Measurements from ENCODE around the gene SMIM3.
"Not testable (repeated sequence)": the region's sequence is repeated elsewhere in the genome, so short reads cannot be mapped to it uniquely, and the experiment has no call there.

SMIM3 gene

DNA sequence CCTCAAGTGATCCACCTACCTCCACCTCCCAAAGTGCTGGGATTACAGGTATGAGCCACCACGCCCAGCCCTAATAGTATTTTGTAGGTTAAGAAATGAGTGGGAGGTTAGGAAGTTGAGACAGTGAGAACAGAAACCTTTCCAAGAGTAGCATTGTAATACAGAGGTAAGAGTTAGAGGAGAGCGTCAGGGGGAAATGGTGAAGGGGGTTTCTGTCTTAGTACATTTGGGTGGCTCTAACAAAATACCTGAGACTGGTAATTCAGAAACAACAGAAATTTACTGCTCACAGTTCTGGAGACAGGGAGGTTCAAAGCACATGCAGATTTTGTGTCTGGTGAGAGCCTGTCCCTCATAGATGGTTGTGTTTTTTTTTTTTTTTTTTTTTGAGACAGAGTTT, 18.8 kb downstream of the SMIM3 start:
- no peak overlapping the region for H3K27ac ChIP-seq (ENCODE audit: low read depth, low read length)
- no peaks in the 10 kb centered on the region for H3K27me3 ChIP-seq (ENCODE audit: insufficient read depth, low read length)
- H3K9ac ChIP-seq (ENCODE audit: low read depth, low read length): no peak overlapping the region
- H3K4me3 ChIP-seq (ENCODE audit: low read length): no peak overlapping the region
- H3K4me1 ChIP-seq (ENCODE audit: insufficient read depth, low read length): peaks cover 3% of the 10 kb centered on the region; the same call in 1 of the 2 replicates
- H3K36me3 ChIP-seq (ENCODE audit: insufficient read depth, low read length): peaks cover 18% of the 10 kb centered on the region; the same call in 1 of the 2 replicates
- WGBS: 89% methylated on average over 2 of the region's 2 CpGs
- H3K9me3 ChIP-seq (ENCODE audit: insufficient read depth, low read depth, low read length): no peaks in the 10 kb centered on the region

DNA sequence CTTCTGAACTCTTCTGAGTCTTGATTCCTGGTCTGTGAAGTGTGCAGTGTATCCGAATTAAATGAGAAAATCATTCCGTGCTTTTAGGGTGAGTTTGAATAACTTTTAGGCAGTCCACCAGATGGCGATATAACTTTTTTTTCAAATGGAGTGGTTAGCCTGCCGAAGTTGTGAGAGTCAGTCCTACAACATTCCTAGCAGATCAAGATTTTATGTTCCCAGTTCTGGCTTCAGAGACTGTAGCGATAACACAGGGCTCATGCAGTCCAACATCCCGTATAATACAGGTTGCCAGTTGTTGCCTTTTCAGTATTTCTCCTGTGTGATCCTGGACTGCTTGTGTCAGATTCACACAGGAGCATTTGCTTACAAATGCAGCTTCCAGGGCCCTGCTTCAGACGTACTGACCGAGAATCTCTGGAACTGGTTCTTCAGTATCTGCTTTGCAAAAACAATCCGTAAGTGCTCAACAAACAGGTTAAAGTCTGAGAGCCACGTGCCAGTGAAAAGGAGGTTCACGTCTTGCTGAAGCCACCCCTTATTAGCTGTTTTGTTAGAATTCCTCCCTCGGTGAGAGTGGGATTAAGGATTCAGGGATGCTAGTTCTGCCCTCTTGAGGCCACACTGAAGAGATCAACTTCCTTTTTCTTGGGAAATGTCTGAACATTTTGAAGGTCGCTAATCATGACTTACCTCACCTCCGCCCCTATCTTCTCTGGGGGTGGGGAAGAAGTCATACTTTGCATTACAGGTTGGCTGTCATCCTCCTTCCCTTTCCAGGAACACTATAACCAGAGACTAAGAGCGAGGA, 22.8 kb downstream of the SMIM3 start:
- peak overlapping the region; percentile 33; the same call in 1 of the 2 replicates for H3K27ac ChIP-seq (ENCODE audit: low read depth, low read length)
- WGBS: 12% methylated on average over 13 of the region's 15 CpGs
- peak overlapping the region; percentile 61 for H3K9ac ChIP-seq (ENCODE audit: low read depth, low read length)

GRCh38 chr5:150804388-150804787, 25.8 kb downstream of the SMIM3 start:
- no peaks in the 10 kb centered on the region for H3K36me3 ChIP-seq (ENCODE audit: insufficient read depth, low read length)
- H3K9ac ChIP-seq (ENCODE audit: low read depth, low read length): no peak overlapping the region
- no peak overlapping the region for H3K27ac ChIP-seq (ENCODE audit: low read depth, low read length)
- H3K27me3 ChIP-seq (ENCODE audit: insufficient read depth, low read length): peaks cover 6% of the 10 kb centered on the region; the same call in 1 of the 2 replicates
- H3K4me3 ChIP-seq (ENCODE audit: low read length): no peak overlapping the region
- H3K4me1 ChIP-seq (ENCODE audit: insufficient read depth, low read length): peaks cover 3% of the 10 kb centered on the region; the same call in 1 of the 2 replicates
- 92% methylated on average over 6 of the region's 6 CpGs for WGBS
- peaks cover 13% of the 10 kb centered on the region; the same call in 1 of the 2 replicates for H3K9me3 ChIP-seq (ENCODE audit: insufficient read depth, low read depth, low read length)

More for the DNA sequence above, 22.8 kb downstream of the SMIM3 start:
- no peaks in the 10 kb centered on the region for H3K27me3 ChIP-seq (ENCODE audit: insufficient read depth, low read length)
- H3K4me1 ChIP-seq (ENCODE audit: insufficient read depth, low read length): peaks cover 3% of the 10 kb centered on the region; the same call in 1 of the 2 replicates
- H3K9me3 ChIP-seq (ENCODE audit: insufficient read depth, low read depth, low read length): peaks cover 9% of the 10 kb centered on the region; the same call in 1 of the 2 replicates
- H3K4me3 ChIP-seq (ENCODE audit: low read length): peak overlapping the region; percentile 67
- 0 out of 2 replicates have a peak, but pooled peaks cover 4% of the 10 kb centered on the region for H3K36me3 ChIP-seq (ENCODE audit: insufficient read depth, low read length)

DNA sequence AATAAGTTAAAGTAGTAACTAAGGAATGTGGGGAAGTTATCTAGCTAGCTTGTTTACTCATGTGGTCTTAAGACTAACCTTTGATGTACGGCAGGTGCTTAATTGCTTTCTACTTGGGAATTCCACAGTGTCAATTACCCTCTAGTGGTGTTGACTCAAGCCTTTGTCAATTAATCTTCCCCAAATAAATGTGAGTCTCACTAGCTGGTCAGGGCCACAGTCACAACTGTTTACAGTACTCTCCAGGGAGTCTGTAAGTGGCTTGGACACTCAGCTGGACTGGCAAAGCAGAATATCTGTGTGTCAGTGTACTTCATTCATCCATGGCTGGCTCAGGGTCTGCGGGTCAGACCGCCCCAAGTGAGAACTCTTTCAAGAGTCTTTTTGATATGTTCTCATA, 30.8 kb downstream of the SMIM3 start:
- peaks cover 9% of the 10 kb centered on the region; the same call in 1 of the 2 replicates for H3K9me3 ChIP-seq (ENCODE audit: insufficient read depth, low read depth, low read length)
- no peak overlapping the region for H3K4me3 ChIP-seq (ENCODE audit: low read length)
- no peak overlapping the region for H3K27ac ChIP-seq (ENCODE audit: low read depth, low read length)
- no peak overlapping the region for H3K9ac ChIP-seq (ENCODE audit: low read depth, low read length)
- peaks cover 6% of the 10 kb centered on the region; the same call in 1 of the 2 replicates for H3K27me3 ChIP-seq (ENCODE audit: insufficient read depth, low read length)
- 70% methylated on average over 3 of the region's 3 CpGs for WGBS
- H3K36me3 ChIP-seq (ENCODE audit: insufficient read depth, low read length): no peaks in the 10 kb centered on the region
- H3K4me1 ChIP-seq (ENCODE audit: insufficient read depth, low read length): no peaks in the 10 kb centered on the region

DNA sequence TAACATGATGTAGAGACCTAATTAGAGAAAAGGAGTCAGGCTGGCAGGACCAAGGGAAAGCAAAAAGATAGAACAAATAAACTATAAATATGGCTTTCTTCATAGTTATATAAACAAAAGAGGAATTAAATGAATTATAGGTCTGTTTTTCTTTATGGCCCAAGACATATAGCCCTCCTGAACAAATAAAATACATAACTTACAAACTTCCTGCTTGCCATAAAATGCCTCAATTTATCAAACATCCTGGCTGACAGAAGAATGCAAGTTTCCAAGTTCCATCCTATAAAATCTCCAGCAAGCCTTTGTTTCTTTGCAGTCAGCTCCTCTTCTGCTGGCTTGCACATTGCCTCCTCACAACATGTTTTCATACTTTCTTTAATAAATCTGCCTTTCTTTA, 36.5 kb downstream of the SMIM3 start:
- no peak overlapping the region for H3K27ac ChIP-seq (ENCODE audit: low read depth, low read length)
- no peaks in the 10 kb centered on the region for H3K36me3 ChIP-seq (ENCODE audit: insufficient read depth, low read length)
- no peak overlapping the region for H3K9ac ChIP-seq (ENCODE audit: low read depth, low read length)
- H3K27me3 ChIP-seq (ENCODE audit: insufficient read depth, low read length): no peaks in the 10 kb centered on the region
- no peaks in the 10 kb centered on the region; the same call in 1 of the 2 replicates for H3K9me3 ChIP-seq (ENCODE audit: insufficient read depth, low read depth, low read length)
- H3K4me1 ChIP-seq (ENCODE audit: insufficient read depth, low read length): no peaks in the 10 kb centered on the region; the same call in 1 of the 2 replicates
- H3K4me3 ChIP-seq (ENCODE audit: low read length): no peak overlapping the region

GRCh38 chr5:150816946-150817345, 38.4 kb downstream of the SMIM3 start:
- Histone ChIP-seq H3K4me3 (ENCODE audit: low read length) (no peak overlapping the region), H3K9me3 (ENCODE audit: insufficient read depth, low read depth, low read length) (peaks cover under 1% of the 10 kb centered on the region; the same call in 1 of the 2 replicates), H3K27ac (ENCODE audit: low read depth, low read length) (no peak overlapping the region), H3K4me1 (ENCODE audit: insufficient read depth, low read length) (no peaks in the 10 kb centered on the region; the same call in 1 of the 2 replicates), H3K36me3 (ENCODE audit: insufficient read depth, low read length) (no peaks in the 10 kb centered on the region), H3K9ac (ENCODE audit: low read depth, low read length) (no peak overlapping the region), H3K27me3 (ENCODE audit: insufficient read depth, low read length) (no peaks in the 10 kb centered on the region)
- WGBS: 74% methylated on average over 2 of the region's 2 CpGs

DNA sequence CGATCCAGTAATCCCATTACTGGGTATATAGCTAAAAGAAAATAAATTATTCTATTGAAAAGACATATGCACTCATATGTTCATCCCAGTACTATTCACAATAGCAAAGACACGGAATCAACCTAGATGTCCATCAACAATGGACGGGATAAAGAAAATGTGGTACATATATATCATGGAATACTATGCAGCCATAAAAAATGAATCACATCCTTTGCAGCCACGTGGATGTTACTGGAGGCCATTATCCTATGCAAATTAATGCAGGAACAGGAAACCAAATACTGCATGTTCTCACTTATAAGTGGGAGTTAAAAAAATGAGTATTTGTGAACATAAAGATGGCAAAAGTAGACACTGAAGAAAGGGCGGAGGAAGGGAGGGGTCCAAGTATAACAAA, 51.2 kb downstream of the SMIM3 start:
- no peaks in the 10 kb centered on the region for H3K36me3 ChIP-seq (ENCODE audit: insufficient read depth, low read length)
- no peaks in the 10 kb centered on the region for H3K27me3 ChIP-seq (ENCODE audit: insufficient read depth, low read length)
- 65% methylated on average over 3 of the region's 5 CpGs for WGBS
- no peak overlapping the region for H3K27ac ChIP-seq (ENCODE audit: low read depth, low read length)
- no peak overlapping the region for H3K4me3 ChIP-seq (ENCODE audit: low read length)
- no peak overlapping the region for H3K9ac ChIP-seq (ENCODE audit: low read depth, low read length)
- peaks cover 34% of the 10 kb centered on the region for H3K9me3 ChIP-seq (ENCODE audit: insufficient read depth, low read depth, low read length)
- no peaks in the 10 kb centered on the region for H3K4me1 ChIP-seq (ENCODE audit: insufficient read depth, low read length)

- WGBS: 92% methylated on average over 3 of the region's 3 CpGs
- peaks cover 34% of the 10 kb centered on the region for H3K9me3 ChIP-seq (ENCODE audit: insufficient read depth, low read depth, low read length)
- H3K27ac ChIP-seq (ENCODE audit: low read depth, low read length); H3K27me3 ChIP-seq (ENCODE audit: insufficient read depth, low read length); H3K4me3 ChIP-seq (ENCODE audit: low read length); H3K36me3 ChIP-seq (ENCODE audit: insufficient read depth, low read length); H3K9ac ChIP-seq (ENCODE audit: low read depth, low read length); H3K4me1 ChIP-seq (ENCODE audit: insufficient read depth, low read length): not testable (repeated sequence)
Observed at GRCh38 chr5:150831821-150832220, 53.3 kb downstream of the SMIM3 start.

- no peaks in the 10 kb centered on the region for H3K4me1 ChIP-seq (ENCODE audit: insufficient read depth, low read length)
- WGBS: 96% methylated on average over 5 of the region's 5 CpGs
- H3K27ac ChIP-seq (ENCODE audit: low read depth, low read length): no peak overlapping the region
- H3K27me3 ChIP-seq (ENCODE audit: insufficient read depth, low read length): no peaks in the 10 kb centered on the region
- no peak overlapping the region for H3K9ac ChIP-seq (ENCODE audit: low read depth, low read length)
- H3K9me3 ChIP-seq (ENCODE audit: insufficient read depth, low read depth, low read length): peaks cover 26% of the 10 kb centered on the region
- H3K36me3 ChIP-seq (ENCODE audit: insufficient read depth, low read length): no peaks in the 10 kb centered on the region
- no peak overlapping the region for H3K4me3 ChIP-seq (ENCODE audit: low read length)
Observed at GRCh38 chr5:150836064-150836463, 57.5 kb downstream of the SMIM3 start.

DNA sequence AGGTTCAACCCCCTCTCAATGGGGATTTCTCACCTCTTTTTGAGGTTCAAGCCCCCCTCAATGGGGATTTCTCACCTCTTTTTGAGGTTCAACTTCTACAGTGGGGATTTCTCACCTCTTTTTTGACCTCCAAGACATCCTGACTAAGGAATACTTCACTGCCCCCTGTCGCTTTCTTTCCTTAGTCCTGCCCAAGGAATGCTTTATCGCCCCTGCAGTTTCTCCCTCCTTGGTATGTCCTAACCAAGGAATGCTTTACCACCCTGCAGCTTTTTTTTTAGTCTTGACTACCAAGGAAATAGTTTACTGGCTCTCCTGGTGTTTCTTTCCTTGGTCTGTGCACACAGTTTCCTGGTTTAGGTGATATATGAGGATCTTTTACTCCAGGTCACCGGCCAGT, 58.1 kb downstream of the SMIM3 start:
- H3K27me3 ChIP-seq (ENCODE audit: insufficient read depth, low read length): no peaks in the 10 kb centered on the region
- H3K9me3 ChIP-seq (ENCODE audit: insufficient read depth, low read depth, low read length): peaks cover 20% of the 10 kb centered on the region; the same call in 1 of the 2 replicates
- no peaks in the 10 kb centered on the region for H3K36me3 ChIP-seq (ENCODE audit: insufficient read depth, low read length)
- H3K4me1 ChIP-seq (ENCODE audit: insufficient read depth, low read length): no peaks in the 10 kb centered on the region
- no peak overlapping the region for H3K27ac ChIP-seq (ENCODE audit: low read depth, low read length)
- no peak overlapping the region for H3K4me3 ChIP-seq (ENCODE audit: low read length)
- WGBS: 90% methylated on average over 3 of the region's 3 CpGs
- no peak overlapping the region for H3K9ac ChIP-seq (ENCODE audit: low read depth, low read length)

DNA sequence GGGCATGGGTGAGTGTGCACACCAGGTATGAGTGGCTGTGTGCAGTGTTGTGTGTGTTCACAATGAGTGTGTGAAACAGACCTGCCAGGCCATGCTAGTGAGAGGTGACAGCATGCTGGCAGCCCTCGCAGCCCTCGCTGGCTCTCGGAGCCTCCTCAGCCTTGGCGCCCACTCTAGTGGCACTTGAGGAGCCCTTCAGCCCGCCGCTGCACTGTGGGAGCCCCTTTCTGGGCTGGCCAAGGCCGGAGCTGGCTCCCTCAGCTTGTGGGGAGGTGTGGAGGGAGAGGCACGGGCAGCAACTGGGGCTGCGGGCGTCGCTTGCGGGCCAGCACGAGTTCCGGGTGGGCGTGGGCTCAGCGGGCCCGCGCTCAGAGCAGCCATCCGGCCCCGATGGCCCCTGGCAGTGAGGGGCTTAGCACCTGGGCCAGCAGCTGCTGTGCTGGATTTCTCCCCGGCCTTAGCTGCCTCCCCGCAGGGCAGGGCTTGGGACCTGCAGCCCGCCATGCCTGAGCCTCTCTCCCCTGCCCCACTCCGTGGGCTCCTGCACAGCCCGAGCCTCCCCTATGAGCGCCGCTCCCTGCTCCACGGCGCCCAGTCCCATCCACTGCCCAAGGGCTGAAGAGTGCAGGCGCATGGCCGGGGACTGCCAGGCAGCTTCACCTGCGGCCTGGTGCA, 66.8 kb downstream of the SMIM3 start:
- not testable (repeated sequence) for H3K4me3 ChIP-seq (ENCODE audit: low read length); H3K4me1 ChIP-seq (ENCODE audit: insufficient read depth, low read length); H3K27ac ChIP-seq (ENCODE audit: low read depth, low read length); H3K9ac ChIP-seq (ENCODE audit: low read depth, low read length); H3K36me3 ChIP-seq (ENCODE audit: insufficient read depth, low read length); H3K9me3 ChIP-seq (ENCODE audit: insufficient read depth, low read depth, low read length); H3K27me3 ChIP-seq (ENCODE audit: insufficient read depth, low read length)
- WGBS: 95% methylated on average over 32 of the region's 32 CpGs

Measured in HUES64 (cell line).